Measurements from ENCODE around the gene MAP2K3. TPM values are rescaled to one million over a fixed set of nuclear protein-coding genes. Genes with fewer than 3 reads are reported as not detected.

The MAP2K3 gene
- polyA plus RNA-seq, 1 donor (not counting 4 experiments of a cell fraction or from before 2014, with no cell fraction given), result 22.4 TPM

DNA sequence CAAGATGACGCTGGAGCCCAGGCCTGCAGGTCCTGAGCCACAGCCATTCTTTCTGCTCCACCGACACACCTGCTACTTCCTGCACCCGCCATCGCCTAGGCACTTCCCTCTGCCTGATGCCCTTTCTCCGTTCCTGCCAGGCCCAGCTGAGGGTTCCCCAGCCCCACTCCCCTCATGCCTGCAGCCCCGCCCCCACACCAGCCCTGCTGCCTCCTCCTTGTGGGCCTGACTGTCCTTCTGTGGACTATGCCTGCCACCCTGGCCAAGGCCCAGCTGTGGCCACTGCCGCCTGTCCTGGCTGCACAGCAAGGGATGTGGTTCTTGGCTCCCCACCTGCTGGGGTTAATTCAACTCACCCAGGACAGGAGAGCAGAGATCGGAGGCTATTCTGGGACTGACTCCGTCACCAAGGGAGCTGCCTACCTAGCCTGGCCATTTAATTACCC lies 38.8 kb upstream of the MAP2K3 start:
- no peak overlapping the region for H3K4me2 ChIP-seq (ENCODE audit: control insufficient read depth, extremely low read depth, insufficient read depth, low read depth, low read length)
- no peaks in the 10 kb centered on the region for H3K79me2 ChIP-seq (ENCODE audit: control insufficient read depth, insufficient read depth, low read length)
- H3K36me3 ChIP-seq (ENCODE audit: control insufficient read depth in 2 of 2, extremely low read depth in 1 of 2, insufficient read depth in 2 of 2, low read length in 2 of 2), result no peaks in the 10 kb centered on the region
- no peak for TF ChIP-seq EZH2 (IDR thresholded peaks at IDR 0.05; ENCODE audit: low read length)
- TF ChIP-seq, protein P1, sequence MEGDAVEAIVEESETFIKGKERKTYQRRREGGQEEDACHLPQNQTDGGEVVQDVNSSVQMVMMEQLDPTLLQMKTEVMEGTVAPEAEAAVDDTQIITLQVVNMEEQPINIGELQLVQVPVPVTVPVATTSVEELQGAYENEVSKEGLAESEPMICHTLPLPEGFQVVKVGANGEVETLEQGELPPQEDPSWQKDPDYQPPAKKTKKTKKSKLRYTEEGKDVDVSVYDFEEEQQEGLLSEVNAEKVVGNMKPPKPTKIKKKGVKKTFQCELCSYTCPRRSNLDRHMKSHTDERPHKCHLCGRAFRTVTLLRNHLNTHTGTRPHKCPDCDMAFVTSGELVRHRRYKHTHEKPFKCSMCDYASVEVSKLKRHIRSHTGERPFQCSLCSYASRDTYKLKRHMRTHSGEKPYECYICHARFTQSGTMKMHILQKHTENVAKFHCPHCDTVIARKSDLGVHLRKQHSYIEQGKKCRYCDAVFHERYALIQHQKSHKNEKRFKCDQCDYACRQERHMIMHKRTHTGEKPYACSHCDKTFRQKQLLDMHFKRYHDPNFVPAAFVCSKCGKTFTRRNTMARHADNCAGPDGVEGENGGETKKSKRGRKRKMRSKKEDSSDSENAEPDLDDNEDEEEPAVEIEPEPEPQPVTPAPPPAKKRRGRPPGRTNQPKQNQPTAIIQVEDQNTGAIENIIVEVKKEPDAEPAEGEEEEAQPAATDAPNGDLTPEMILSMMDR (optimal IDR thresholded peaks at IDR 0.05 in 1 of 3, IDR thresholded peaks at IDR 0.05 in 1 of 3, conservative IDR thresholded peaks at IDR 0.05 in 1 of 3; ENCODE audit: extremely low read depth in 1 of 3, insufficient read depth in 2 of 3, low read length in 3 of 3), result no peak
- H2AFZ ChIP-seq (ENCODE audit: control insufficient read depth, low read length), result no peak overlapping the region
- H3K27ac ChIP-seq (ENCODE audit: control insufficient read depth, insufficient read depth, low read length), result no peak overlapping the region
- no peak overlapping the region for H3K4me3 ChIP-seq (ENCODE audit: control insufficient read depth in 2 of 3, extremely low read depth in 1 of 3, insufficient read depth in 2 of 3, low read depth in 1 of 3, low read length in 3 of 3)
- FAIRE-seq, result no peak
- H3K9me3 ChIP-seq (ENCODE audit: control insufficient read depth, low read depth, low read length), result no peaks in the 10 kb centered on the region
- H3K27me3 ChIP-seq (ENCODE audit: control insufficient read depth, extremely low read depth, insufficient read depth, low read length), result no peaks in the 10 kb centered on the region
- H3K9ac ChIP-seq (ENCODE audit: control insufficient read depth, extremely low read depth, insufficient read depth, low read length), result no peak overlapping the region
- H4K20me1 ChIP-seq (ENCODE audit: control insufficient read depth, extremely low read depth, insufficient read depth, low read length), result no peaks in the 10 kb centered on the region
- no peaks in the 10 kb centered on the region for H3K9me1 ChIP-seq (ENCODE audit: control insufficient read depth, extremely low read depth, insufficient read depth, low read length)
- H3K4me1 ChIP-seq (ENCODE audit: control insufficient read depth, extremely low read depth, insufficient read depth, low read length), result peaks cover 7% of the 10 kb centered on the region
- DNase-seq (ENCODE audit: low read depth, low spot score), result no peak
- dilution Hi-C loops (cut with MboI; ENCODE audit: extremely low pct_ligation_motif_present, low sequenced_read_pairs), result no loop called here

DNA sequence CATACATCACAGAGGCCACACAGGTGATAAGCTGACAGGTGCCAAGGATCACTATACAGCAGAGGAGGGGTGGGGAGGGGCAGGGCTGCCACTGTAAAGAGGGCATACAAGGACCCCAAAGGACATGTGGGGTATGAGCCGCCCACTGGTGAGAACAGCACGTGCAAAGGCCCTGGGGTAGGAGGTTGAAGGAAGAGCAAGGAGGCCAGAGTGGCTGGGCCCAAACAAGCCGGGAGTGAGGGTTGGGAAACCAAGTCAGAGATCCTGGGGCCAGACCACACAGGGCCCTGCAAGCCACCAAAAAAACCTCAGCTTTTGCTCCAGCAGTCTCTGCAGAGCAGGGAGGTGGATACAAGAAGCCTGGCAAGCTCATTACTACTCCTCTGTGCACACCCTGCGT lies 37.8 kb upstream of the MAP2K3 start:
- Histone ChIP-seq H3K4me3 (ENCODE audit: control insufficient read depth in 2 of 3, extremely low read depth in 1 of 3, insufficient read depth in 2 of 3, low read depth in 1 of 3, low read length in 3 of 3) (no peak overlapping the region), H3K27me3 (ENCODE audit: control insufficient read depth, extremely low read depth, insufficient read depth, low read length) (no peaks in the 10 kb centered on the region), H3K36me3 (ENCODE audit: control insufficient read depth in 2 of 2, extremely low read depth in 1 of 2, insufficient read depth in 2 of 2, low read length in 2 of 2) (no peaks in the 10 kb centered on the region), H3K79me2 (ENCODE audit: control insufficient read depth, insufficient read depth, low read length) (no peaks in the 10 kb centered on the region), H3K9ac (ENCODE audit: control insufficient read depth, extremely low read depth, insufficient read depth, low read length) (no peak overlapping the region), H3K9me1 (ENCODE audit: control insufficient read depth, extremely low read depth, insufficient read depth, low read length) (no peaks in the 10 kb centered on the region), H2AFZ (ENCODE audit: control insufficient read depth, low read length) (no peak overlapping the region), H3K9me3 (ENCODE audit: control insufficient read depth, low read depth, low read length) (no peaks in the 10 kb centered on the region), H3K4me1 (ENCODE audit: control insufficient read depth, extremely low read depth, insufficient read depth, low read length) (peaks cover 11% of the 10 kb centered on the region), H4K20me1 (ENCODE audit: control insufficient read depth, extremely low read depth, insufficient read depth, low read length) (no peaks in the 10 kb centered on the region), H3K4me2 (ENCODE audit: control insufficient read depth, extremely low read depth, insufficient read depth, low read depth, low read length) (no peak overlapping the region), H3K27ac (ENCODE audit: control insufficient read depth, insufficient read depth, low read length) (no peak overlapping the region)
- dilution Hi-C loops (cut with MboI; ENCODE audit: extremely low pct_ligation_motif_present, low sequenced_read_pairs), result no loop called here
- TF ChIP-seq, protein P1 (optimal IDR thresholded peaks at IDR 0.05 in 1 of 3, IDR thresholded peaks at IDR 0.05 in 1 of 3, conservative IDR thresholded peaks at IDR 0.05 in 1 of 3; ENCODE audit: extremely low read depth in 1 of 3, insufficient read depth in 2 of 3, low read length in 3 of 3), result no peak
- no peak for TF ChIP-seq EZH2 (IDR thresholded peaks at IDR 0.05; ENCODE audit: low read length)
- FAIRE-seq (no peak), DNase-seq (ENCODE audit: low read depth, low spot score) (no peak)
